HepG2 (cell line): ENCODE measurements around the gene LAG3. TPM values are rescaled to one million over a fixed set of nuclear protein-coding genes. Genes with fewer than 3 reads are reported as not detected.

ENCODE experiments used
- ATAC-seq: fragments of 200-7000 bp; cut with Tn5 transposase; 3 replicates; pipeline ENCODE4 v1.9.1; 2020; ENCODE audit warnings: mild to moderate bottlenecking, moderate library complexity
- BruUV-seq: library from RNA; stranded (reverse); fragments of 400-500 nt; replicated peaks from 2 replicates; lab custom pipeline; 2021; lab: Mats Ljungman, UMichigan
- CTCF ChIA-PET: fragments of 300-600 bp; formaldehyde crosslinking; extraction: SDS; loops from one replicate; lab custom pipeline; 2021; ENCODE audit warnings: low total read pairs, inconsistent platforms, low intra/inter-chr PET ratio; lab: Yijun Ruan, JAX
- POLR2A ChIA-PET: fragments of 350-600 bp; sonication (Branson Sonifier 250); formaldehyde crosslinking; loops from one replicate; lab custom pipeline; 2020; ENCODE audit warnings: antibody characterized with exemption, inconsistent platforms; lab: Yijun Ruan, JAX
- DNase-seq: peaks from one replicate; pipeline ENCODE4 v3.0.0-alpha.2; 2015; ENCODE audit warnings: low spot score
- FAIRE-seq: peaks from 3 replicates; lab custom pipeline; 2011; peaks lifted over from hg19 to GRCh38; lab: Jason Lieb, UNC
- H2AFZ ChIP-seq: one replicate; pipeline ENCODE4 v1.6.1; 2011; ENCODE audit warnings: low read length, inconsistent platforms
- H3K27ac ChIP-seq: fragments of 300-600 bp; 3 replicates; pipeline ENCODE4 v1.8.0; 2011; ENCODE audit warnings: mixed run types, mild to moderate bottlenecking, mixed read lengths, low read length, inconsistent platforms; ENCODE audit not compliant: insufficient read depth; ENCODE audit errors: extremely low read length
- H3K27me3 ChIP-seq, 2 experiments: fragments of 200-600 bp in 1 of 2; 2 replicates in 1 of 2; 3 replicates in 1 of 2; pipeline versions ENCODE4 v1.6.0 to v1.8.0; 2011; ENCODE audit warnings: low read length in 2 of 2, mild to moderate bottlenecking in 2 of 2, moderate library complexity in 2 of 2, inconsistent platforms in 1 of 2; ENCODE audit not compliant: insufficient read depth in 2 of 2, control insufficient read depth in 1 of 2
- H3K36me3 ChIP-seq, 2 experiments: fragments of 200-600 bp in 1 of 2; replicated peaks in 1 of 2; 2 replicates in 1 of 2; 3 replicates in 1 of 2; pipeline versions ENCODE4 v1.5.1 to v1.8.0; 2011; ENCODE audit warnings: low read length in 2 of 2, inconsistent platforms in 1 of 2; ENCODE audit not compliant: insufficient read depth in 2 of 2, control insufficient read depth in 1 of 2
- H3K4me1 ChIP-seq: 2 replicates; pipeline ENCODE4 v1.5.1; 2012; ENCODE audit warnings: low read length, inconsistent platforms; ENCODE audit not compliant: insufficient read depth
- H3K4me2 ChIP-seq: 2 replicates; pipeline ENCODE4 v1.6.0; 2011; ENCODE audit warnings: low read depth, low read length, inconsistent platforms
- H3K4me3 ChIP-seq, 3 experiments: fragments of 200-600 bp in 1 of 3; sonication (generic), shearing (Covaris generic) in 1 of 3; replicated peaks in 1 of 3; 2 replicates each; pipeline ENCODE4 v1.5.1; 2011 to 2016; ENCODE audit warnings: low read length in 3 of 3, inconsistent platforms in 2 of 3, low read depth in 2 of 3, mild to moderate bottlenecking in 2 of 3, control low read depth in 1 of 3, mixed read lengths in 1 of 3; ENCODE audit not compliant: insufficient read depth in 1 of 3
- H3K79me2 ChIP-seq: one replicate; pipeline ENCODE4 v1.6.1; 2011; ENCODE audit warnings: low read length, inconsistent platforms; ENCODE audit not compliant: insufficient read depth
- H3K9ac ChIP-seq: 2 replicates; pipeline ENCODE4 v1.6.0; 2011; ENCODE audit warnings: mild to moderate bottlenecking, low read depth, low read length, inconsistent platforms; ENCODE audit not compliant: insufficient read depth
- H3K9me3 ChIP-seq: 2 replicates; pipeline ENCODE4 v1.5.1; 2012; ENCODE audit warnings: mild to moderate bottlenecking, low read length
- H4K20me1 ChIP-seq: 2 replicates; pipeline ENCODE4 v1.6.0; 2011; ENCODE audit warnings: inconsistent platforms, mild to moderate bottlenecking, low read length, moderate library complexity; ENCODE audit not compliant: insufficient read depth
- FIP1L1 ChIP-seq: fragments of 200-400 bp; formaldehyde crosslinking; IDR thresholded peaks from 2 replicates; pipeline ENCODE4 v1.6.1; 2018; ENCODE audit warnings: low read depth, mild to moderate bottlenecking, low read length, moderate library complexity, borderline replicate concordance; ENCODE audit not compliant: insufficient read depth
- MED1 ChIP-seq: sonication (generic); formaldehyde crosslinking; IDR thresholded peaks from 2 replicates; pipeline ENCODE4 v1.4.0; 2020; ENCODE audit warnings: missing genetic modification reagents
- NCOA1 ChIP-seq: sonication (generic); formaldehyde crosslinking; IDR thresholded peaks from 2 replicates; pipeline ENCODE4 v1.9.0; 2021; ENCODE audit warnings: missing genetic modification reagents
- PTBP1 ChIP-seq: fragments of 200-400 bp; formaldehyde crosslinking; IDR thresholded peaks from 2 replicates; pipeline ENCODE4 v1.6.1; 2018; ENCODE audit warnings: low read length, low read depth; ENCODE audit not compliant: poor library complexity, severe bottlenecking
- RFX3 ChIP-seq: IDR thresholded peaks from 2 replicates; pipeline ENCODE4 v1.6.1; 2016; ENCODE audit warnings: missing biosample characterization, missing genetic modification reagents
- TARDBP ChIP-seq: sonication (generic); formaldehyde crosslinking; IDR thresholded peaks from 2 replicates; pipeline ENCODE4 v1.8.0; 2022; ENCODE audit warnings: mild to moderate bottlenecking, missing genetic modification reagents
- YY1 ChIP-seq: IDR thresholded peaks from 2 replicates; pipeline ENCODE4 v1.6.1; 2011; ENCODE audit warnings: low read length, low read depth, moderate library complexity, mild to moderate bottlenecking; ENCODE audit not compliant: insufficient read depth, insufficient replicate concordance
- ZFP62 ChIP-seq: sonication (generic); formaldehyde crosslinking; IDR thresholded peaks from 2 replicates; pipeline ENCODE4 v1.4.0; 2020; ENCODE audit warnings: missing genetic modification reagents
- ZNF335 ChIP-seq: sonication (generic); formaldehyde crosslinking; IDR thresholded peaks from 2 replicates; pipeline ENCODE4 v1.4.0; 2020; ENCODE audit warnings: missing genetic modification reagents
- WGBS: methylation state at CpG from one replicate; pipeline ENCODE4 v1.1.6; 2017; ENCODE audit warnings: low lambda C conversion rate; 5-methylcytosine and 5-hydroxymethylcytosine counted together
- in situ Hi-C: cut with HindIII; loops from 2 replicates; pipeline ENCODE4 v1.10.0; 2017; ENCODE audit warnings: low pct_unique_long_range_greater_than_20kb; ENCODE audit not compliant: extremely low pct_ligation_motif_present
- intact Hi-C: fragments of 100-400 bp; cut with micrococcal nuclease; formaldehyde crosslinking; loops from one replicate; pipeline ENCODE4 v1.10.0; 2022; ENCODE audit not compliant: unreplicated experiment
- polyA plus RNA-seq, 8 experiments: library from polyadenylated mRNA; depleted of rRNA in 3 of 8; stranded (reverse) in 7 of 8; unstranded in 1 of 8; fragments of >200 nt; fragmentation: Illumina TruSeq in 4 of 8; extraction: Trizol in 4 of 8; gene quantifications; 2 replicates each; pipeline versions ENCODE4 v1.2.1 to v1.2.3, GENCODE V29; 2011 to 2016; ENCODE audit warnings: low read depth in 4 of 8, missing spikeins in 1 of 8, mixed read lengths in 1 of 8; ENCODE audit not compliant: insufficient read depth in 1 of 8
- total RNA-seq, 5 experiments: library from RNA; depleted of rRNA; stranded (reverse); fragments of >200 nt; fragmentation: Illumina TruSeq; extraction: Trizol; gene quantifications; 2 replicates each; pipeline ENCODE4 v1.2.3, GENCODE V29; 2016; ENCODE audit warnings: low read depth in 1 of 5
- TF ChIP-seq, protein P1 (sequence below): sonication (generic); formaldehyde crosslinking; conservative IDR thresholded peaks from 2 replicates; pipeline ENCODE4 v1.8.0; 2022; ENCODE audit warnings: mild to moderate bottlenecking, moderate library complexity, missing genetic modification reagents
- TF ChIP-seq, protein P2 (sequence below): sonication (generic); formaldehyde crosslinking; IDR thresholded peaks from 2 replicates; pipeline ENCODE4 v1.4.0; 2020; ENCODE audit warnings: missing genetic modification reagents, borderline replicate concordance
- TF ChIP-seq, protein P3 (sequence below): sonication (generic); formaldehyde crosslinking; IDR thresholded peaks from 2 replicates; pipeline ENCODE4 v1.4.0; 2020; ENCODE audit warnings: missing genetic modification reagents
- TF ChIP-seq, protein P4 (sequence below), 2 experiments: fragments of 450-650 bp in 1 of 2; sonication (generic) in 1 of 2; formaldehyde crosslinking; IDR thresholded peaks; 2 replicates each; pipeline versions ENCODE4 v1.5.0 to v1.8.0; 2020 to 2022; ENCODE audit warnings: mild to moderate bottlenecking in 1 of 2, missing genetic modification reagents in 1 of 2

The LAG3 gene
- total and polyA plus RNA-seq, 2 of the 13 experiments (the other 11 are each of a cell fraction or from before 2014, with no cell fraction given): 0.11 to 0.26 TPM

DNA sequence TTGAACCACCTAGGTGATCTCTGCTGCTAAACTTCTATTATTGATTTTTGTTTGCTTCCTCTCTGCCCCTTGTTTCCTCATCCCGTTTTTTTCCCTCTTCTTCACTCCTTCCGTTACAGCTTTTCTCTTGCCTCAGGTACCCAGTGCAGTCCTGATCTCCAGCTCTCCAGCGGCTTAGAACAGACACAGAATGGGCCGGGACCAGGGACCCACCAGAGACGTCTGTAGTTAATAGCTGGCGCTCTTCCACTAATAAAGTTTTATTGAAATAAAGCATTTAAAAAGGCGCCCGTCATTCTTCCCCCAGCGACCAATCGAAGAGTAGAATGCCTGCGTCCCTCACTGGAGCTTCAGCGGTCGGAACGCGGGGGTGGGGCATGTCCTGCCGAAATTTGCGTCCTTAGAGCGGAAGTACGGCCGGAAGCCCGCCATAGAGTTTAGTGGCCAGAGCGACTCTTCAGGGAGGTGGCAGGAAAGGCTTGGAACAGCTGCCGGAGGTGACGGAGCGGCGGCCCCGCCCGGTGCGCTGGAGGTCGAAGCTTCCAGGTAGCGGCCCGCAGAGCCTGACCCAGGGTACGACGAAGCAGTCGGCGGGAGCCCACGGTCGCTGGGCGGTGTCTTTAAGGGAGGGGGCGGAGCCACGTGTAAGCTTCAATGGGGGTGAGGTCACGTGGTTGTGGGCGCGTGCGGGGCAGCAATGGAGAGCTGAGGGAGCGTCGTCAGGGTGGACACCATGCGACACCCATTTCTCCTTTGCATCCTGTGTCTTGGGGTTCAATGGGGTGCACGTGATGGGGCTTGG, 48.5 kb upstream of the LAG3 start, which contains the start of gene COPS7A (continued):
- TF ChIP-seq ZFP62 (CRISPR knock-in tag): no peak
- no peak for TF ChIP-seq PTBP1

DNA sequence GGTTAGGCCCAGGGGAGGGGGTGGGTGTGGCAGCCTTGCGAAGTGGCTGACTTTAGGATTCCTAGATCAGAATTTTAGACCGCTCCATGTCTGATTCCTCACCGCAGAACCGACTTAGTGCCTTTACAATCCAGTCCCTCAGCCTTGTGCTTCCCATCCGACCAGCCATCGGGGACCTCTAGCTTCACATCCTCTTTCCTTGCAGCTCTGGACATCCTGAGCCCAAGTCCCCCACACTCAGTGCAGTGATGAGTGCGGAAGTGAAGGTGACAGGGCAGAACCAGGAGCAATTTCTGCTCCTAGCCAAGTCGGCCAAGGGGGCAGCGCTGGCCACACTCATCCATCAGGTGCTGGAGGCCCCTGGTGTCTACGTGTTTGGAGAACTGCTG, 47.9 kb upstream of the LAG3 start:
- WGBS: 13% methylated on average over 10 of the region's 10 CpGs
- Histone ChIP-seq H2AFZ (peak overlapping the region; percentile 57), H3K4me2 (peak overlapping the region; percentile 98), H4K20me1 (no peaks in the 10 kb centered on the region), H3K27ac (peak overlapping the region; percentile 82), H3K4me1 (peaks cover 29% of the 10 kb centered on the region), H3K36me3 (peaks cover 0 to 16% of the 10 kb centered on the region in 2 experiments; a peak in 3 of 5 replicates), H3K27me3 (no peaks in the 10 kb centered on the region), H3K9me3 (no peaks in the 10 kb centered on the region), H3K4me3 (peak overlapping the region; percentile 46 to 74 (median 51)), H3K9ac (peak overlapping the region; percentile 85), H3K79me2 (peaks cover 3% of the 10 kb centered on the region)
- ATAC-seq (peak; percentile 55), DNase-seq (peak; percentile 20), FAIRE-seq (no peak)
- in situ Hi-C loops (no loop called here), intact Hi-C loops (loop anchor here (2.0 kb wide), 1 partner anchor 36 kb away; the partner anchor contains the start of gene ZNF384)
- ChIA-PET POLR2A (interaction anchor here (0.7 to 2.6 kb wide), 33 partner anchors 9 to 388 kb away, joined by 3 to 111 read pairs (median 5); partner anchors contain the start of genes CD4, CDCA3, GAPDH and LTBR), CTCF (no interaction called here)
- BruUV-seq: TSS peak; percentile 79
- TF ChIP-seq, protein P1, sequence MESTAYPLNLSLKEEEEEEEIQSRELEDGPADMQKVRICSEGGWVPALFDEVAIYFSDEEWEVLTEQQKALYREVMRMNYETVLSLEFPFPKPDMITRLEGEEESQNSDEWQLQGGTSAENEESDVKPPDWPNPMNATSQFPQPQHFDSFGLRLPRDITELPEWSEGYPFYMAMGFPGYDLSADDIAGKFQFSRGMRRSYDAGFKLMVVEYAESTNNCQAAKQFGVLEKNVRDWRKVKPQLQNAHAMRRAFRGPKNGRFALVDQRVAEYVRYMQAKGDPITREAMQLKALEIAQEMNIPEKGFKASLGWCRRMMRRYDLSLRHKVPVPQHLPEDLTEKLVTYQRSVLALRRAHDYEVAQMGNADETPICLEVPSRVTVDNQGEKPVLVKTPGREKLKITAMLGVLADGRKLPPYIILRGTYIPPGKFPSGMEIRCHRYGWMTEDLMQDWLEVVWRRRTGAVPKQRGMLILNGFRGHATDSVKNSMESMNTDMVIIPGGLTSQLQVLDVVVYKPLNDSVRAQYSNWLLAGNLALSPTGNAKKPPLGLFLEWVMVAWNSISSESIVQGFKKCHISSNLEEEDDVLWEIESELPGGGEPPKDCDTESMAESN (CRISPR knock-in tag): 0 out of 2 replicates have a peak, but pooled peaks have one; percentile 5
- no peak for TF ChIP-seq NCOA1 (CRISPR knock-in tag)
- TF ChIP-seq, protein P2, sequence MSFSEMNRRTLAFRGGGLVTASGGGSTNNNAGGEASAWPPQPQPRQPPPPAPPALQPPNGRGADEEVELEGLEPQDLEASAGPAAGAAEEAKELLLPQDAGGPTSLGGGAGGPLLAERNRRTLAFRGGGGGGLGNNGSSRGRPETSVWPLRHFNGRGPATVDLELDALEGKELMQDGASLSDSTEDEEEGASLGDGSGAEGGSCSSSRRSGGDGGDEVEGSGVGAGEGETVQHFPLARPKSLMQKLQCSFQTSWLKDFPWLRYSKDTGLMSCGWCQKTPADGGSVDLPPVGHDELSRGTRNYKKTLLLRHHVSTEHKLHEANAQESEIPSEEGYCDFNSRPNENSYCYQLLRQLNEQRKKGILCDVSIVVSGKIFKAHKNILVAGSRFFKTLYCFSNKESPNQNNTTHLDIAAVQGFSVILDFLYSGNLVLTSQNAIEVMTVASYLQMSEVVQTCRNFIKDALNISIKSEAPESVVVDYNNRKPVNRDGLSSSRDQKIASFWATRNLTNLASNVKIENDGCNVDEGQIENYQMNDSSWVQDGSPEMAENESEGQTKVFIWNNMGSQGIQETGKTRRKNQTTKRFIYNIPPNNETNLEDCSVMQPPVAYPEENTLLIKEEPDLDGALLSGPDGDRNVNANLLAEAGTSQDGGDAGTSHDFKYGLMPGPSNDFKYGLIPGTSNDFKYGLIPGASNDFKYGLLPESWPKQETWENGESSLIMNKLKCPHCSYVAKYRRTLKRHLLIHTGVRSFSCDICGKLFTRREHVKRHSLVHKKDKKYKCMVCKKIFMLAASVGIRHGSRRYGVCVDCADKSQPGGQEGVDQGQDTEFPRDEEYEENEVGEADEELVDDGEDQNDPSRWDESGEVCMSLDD (CRISPR knock-in tag): no peak
- TF ChIP-seq RFX3 (CRISPR knock-in tag): no peak
- TF ChIP-seq, protein P3, sequence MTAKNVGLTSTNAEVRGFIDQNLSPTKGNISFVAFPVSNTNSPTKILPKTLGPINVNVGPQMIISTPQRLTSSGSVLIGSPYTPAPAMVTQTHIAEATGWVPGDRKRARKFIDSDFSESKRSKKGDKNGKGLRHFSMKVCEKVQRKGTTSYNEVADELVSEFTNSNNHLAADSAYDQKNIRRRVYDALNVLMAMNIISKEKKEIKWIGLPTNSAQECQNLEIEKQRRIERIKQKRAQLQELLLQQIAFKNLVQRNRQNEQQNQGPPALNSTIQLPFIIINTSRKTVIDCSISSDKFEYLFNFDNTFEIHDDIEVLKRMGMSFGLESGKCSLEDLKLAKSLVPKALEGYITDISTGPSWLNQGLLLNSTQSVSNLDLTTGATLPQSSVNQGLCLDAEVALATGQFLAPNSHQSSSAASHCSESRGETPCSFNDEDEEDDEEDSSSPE (CRISPR knock-in tag): no peak
- TF ChIP-seq, protein P4, sequence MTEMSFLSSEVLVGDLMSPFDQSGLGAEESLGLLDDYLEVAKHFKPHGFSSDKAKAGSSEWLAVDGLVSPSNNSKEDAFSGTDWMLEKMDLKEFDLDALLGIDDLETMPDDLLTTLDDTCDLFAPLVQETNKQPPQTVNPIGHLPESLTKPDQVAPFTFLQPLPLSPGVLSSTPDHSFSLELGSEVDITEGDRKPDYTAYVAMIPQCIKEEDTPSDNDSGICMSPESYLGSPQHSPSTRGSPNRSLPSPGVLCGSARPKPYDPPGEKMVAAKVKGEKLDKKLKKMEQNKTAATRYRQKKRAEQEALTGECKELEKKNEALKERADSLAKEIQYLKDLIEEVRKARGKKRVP (CRISPR knock-in tag; IDR thresholded peaks at IDR 0.05): no peak
- TF ChIP-seq ZNF335 (CRISPR knock-in tag): no peak
- no peak for TF ChIP-seq FIP1L1
- TF ChIP-seq MED1: no peak
- no peak for TF ChIP-seq TARDBP (CRISPR knock-in tag)
- TF ChIP-seq YY1: no peak
